Activated T-cell treated with anti-CD3 and anti-CD28 coated beads for 1 hour (primary cell): ENCODE results near the gene CNTNAP5.

Experiments
- DNase-seq: peaks from one replicate; pipeline ENCODE4 v3.0.0-alpha.2; 2020; ENCODE audit warnings: low read depth

The CNTNAP5 gene

DNA sequence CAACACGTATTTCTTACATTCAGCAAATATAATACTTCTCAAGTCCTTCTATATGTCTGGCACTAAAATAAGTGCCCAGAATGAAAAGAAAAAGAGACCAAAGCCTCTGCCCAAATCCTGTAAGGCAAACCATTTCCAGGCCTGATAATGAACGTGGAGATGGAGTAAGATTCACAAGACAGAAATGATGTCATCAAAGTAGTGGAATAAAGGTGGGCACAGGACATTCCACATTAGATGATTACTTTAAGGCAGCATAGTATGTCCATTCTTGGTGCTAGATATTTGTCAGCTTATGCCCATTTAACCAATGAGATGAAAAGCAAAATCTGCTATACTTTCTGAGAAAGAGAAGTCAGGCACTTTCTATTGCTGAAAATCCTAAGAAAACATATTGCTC is 38.5 kb downstream of the CNTNAP5 start:
- DNase-seq = no peak

DNA sequence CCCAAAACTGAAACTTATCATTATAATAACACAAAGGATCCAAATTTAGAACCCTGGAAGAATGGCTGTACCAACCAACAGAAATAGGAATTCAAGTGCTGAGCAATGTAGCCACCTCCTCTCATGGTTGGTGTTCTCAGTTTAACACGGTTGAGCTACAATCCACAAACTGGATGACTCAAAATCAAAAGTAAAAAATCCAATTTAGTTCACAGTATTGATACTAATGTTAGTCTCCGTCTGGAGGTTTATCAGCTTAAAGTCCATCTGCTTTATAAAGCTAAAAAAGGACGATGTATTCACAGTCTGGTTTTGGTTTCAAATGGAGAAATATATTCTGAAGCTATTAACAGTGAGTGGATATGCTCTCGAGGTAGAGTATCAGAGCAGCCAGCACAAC is 40.5 kb downstream of the CNTNAP5 start:
- no peak for DNase-seq

DNA sequence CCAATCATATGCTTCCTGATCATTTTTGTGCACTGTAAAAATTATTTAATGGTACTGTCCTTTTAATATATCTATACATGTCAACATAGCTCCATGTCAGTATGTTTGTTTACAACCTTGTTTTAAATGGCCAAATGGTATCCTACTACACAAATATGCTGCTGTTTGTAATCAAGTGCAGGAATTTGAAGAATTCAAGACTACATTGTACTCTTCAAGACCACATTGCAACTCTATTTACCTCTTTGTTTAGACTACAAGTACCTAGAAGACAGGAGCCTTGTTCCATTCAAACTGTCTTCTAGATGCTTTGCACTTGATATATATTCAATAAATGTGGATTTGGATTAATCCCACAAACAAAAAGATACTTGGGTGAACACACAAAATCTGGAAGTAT is 41.7 kb downstream of the CNTNAP5 start:
- no peak for DNase-seq

DNA sequence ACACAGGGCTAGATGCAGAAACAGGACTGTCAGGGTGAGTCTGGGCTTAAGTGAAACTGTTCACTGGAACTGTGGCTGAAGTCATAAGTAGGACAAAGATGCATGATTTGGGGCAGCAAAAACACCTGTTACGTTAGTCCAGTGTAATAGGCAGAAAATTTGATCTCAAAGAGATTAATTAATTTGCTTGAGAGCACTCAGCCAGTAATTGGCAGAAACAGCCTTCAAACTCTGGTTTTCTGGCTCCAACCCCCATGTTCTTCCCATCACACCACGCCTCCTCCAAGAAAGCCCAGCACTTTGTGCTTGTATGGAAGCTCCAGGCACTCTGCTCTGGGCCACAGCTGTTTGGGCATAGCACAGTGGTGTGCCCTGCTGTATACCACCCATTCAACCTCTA is 54.0 kb downstream of the CNTNAP5 start:
- no peak for DNase-seq

DNA sequence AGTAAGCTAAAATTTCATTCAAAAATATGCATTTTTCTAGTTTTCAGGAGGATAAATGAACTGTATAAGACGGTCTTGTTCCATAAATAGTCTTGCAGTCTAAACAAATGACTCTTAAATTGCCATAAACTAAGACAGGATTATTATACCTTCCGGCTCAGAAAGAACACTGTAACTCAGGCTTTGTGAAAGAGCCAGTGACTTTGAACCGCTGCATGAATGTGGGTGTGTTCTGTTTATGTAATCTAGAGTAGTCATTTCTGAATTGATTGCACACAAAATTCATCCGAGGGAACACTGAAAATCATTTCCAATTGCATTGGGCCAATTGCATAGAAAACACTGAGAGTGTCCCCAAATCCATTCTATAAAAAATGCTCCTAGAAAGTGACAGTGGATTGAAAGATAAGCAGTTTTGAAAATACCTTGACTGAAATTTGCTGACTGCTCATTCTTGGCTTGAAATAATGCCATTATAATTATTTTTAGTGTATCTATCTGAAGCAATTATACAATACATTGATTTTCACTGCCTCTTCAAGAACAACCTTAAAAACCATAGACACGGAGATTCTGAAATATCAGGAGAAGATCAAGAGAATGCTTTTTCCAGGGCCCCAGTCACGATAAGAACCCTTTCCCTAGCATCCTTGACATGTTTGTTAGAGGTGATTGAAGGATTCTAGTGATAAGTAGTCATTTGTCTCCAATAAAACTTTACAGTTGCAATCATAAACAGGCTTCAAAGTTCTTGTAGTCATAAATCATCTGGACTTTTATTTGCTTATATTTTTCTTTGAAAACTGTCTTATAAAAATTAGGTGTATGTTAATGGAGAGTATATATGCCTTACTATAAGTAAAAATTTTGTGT is 55.4 kb downstream of the CNTNAP5 start:
- DNase-seq = no peak

DNA sequence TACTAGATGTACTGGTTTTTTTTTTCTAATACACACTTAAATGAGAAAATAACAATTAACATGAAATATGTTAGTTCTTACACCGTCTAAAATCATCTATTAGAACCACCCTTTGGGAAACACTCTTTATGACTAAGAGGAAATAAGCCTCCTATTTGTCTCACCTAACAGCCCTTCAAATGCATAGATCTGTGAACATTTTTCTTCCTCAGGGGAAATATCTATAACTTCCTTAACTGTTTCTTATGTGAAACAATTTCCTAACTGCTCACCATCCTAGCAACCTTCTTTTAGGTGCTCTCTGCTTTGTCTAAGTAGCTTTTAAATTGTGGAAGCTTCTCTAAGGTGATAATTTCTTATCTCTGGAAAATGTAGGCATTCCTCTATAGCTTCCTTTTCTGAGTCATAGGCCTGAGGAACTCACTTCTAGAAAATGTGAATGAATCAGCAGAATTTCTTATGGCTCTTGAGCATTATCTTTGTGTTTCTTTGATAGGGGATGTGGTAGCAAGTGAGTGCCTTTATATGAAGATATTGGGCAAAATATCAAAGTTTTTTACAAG is 56.1 kb downstream of the CNTNAP5 start:
- no peak for DNase-seq

DNA sequence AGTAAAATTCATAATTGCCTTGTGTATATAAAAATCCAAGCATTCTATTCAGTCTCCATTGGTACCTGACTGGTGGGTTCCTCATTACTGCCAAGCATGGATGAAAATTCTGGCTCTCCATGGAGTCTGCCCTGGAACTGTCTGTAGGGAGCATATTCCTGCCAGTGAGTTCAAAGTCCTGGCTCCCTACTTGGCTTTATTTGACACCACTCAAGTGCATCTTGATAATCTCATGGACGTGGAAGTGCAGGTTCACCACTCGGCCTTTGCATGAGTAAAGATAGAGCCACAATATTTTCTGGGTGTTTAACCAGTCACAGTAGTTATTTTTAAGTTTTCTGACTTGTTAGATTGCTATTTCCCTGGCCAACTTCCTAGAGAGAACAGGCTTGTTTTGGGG is 63.5 kb downstream of the CNTNAP5 start:
- no peak for DNase-seq

DNA sequence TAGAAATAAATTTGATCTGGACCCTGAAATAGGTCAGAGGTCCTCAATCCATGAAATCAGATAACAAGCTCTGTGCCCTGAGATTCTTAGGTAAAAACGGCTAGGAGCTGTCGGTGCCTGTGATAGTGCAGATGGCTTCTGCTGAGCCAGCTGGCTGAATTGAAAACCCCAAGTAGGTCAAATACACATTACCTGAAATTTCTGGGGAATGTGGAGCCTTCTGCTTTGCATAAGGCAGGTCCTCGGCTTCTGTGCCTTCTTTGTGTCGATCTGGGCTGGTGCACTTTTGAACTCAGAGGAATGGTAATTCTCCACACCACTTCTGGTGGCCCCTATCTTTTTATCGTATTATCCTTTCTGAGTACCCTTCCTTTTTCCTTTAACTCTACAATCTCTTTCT is 66.6 kb downstream of the CNTNAP5 start:
- no peak for DNase-seq

DNA sequence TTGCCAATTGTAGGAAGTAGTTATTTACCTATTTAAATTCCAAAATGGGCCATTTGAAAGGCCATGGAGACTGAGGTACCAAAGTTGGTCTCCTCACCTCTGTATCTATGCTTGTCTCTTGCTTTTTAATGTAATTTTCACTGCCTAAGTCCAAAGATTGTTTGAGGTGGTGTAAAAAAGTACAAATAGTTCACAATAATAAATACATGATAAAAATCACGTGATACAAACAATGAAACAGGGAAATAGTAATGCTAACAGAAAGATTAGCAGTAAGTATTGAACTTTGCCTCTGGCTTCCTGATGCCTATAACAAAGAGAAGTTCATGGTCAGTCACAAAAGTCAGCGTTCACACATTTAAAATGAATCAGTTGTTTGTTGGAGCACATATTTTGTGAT is 67.6 kb downstream of the CNTNAP5 start:
- no peak for DNase-seq

DNA sequence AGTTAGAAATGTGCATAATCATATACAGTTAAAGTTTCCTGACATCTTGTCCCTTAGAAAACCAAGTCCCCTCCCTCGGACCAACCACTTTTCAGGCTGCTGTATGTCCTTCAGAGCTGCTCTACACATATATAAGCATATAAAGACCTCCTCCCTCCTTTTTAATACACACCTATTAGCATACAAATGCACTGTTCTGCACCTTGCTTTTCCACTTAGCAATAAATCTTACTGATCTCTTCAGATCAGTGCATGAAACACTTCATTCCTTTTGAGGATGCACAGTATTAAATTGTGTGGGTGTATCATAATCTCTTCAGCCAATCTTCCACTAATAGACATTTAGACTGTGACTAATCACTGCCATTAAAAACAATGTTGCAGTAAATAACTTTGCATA is 79.8 kb downstream of the CNTNAP5 start:
- no peak for DNase-seq

DNA sequence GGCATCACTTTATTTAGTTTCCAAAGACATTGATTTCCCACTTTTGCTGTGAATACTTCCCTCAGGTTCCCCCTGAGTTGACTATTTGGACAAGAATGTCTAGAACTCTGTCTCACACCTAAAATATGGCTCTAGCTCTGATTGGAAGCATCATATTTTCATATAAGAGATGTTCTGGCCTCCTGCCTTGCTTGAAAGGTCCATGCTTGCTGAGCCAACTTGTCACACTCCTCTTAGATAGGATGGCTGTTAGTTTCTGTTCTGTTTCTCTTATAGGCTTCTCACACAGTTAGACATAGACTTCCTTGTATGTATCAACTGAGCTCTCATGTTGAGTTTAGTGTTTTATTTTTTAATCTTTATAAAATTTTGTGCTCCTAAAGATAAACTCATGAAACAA is 87.1 kb downstream of the CNTNAP5 start:
- no peak for DNase-seq

DNA sequence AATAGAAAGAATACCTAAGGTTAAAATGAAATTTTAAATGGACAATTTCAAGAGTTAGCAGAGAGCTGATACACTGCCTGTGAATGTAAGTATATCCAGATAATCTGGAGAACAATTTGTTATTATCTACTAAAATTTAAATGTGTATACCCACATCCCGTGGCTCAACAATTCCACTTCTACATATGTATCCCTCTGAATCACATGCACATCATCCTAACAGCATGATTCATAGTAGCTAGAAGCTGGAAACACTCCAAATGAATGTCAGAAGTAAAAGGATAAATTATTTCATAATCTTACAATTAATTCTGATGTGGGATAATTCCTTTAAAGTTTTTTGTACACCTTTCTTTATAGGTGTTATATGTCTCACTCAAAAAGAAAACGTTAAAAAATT is 87.9 kb downstream of the CNTNAP5 start:
- DNase-seq = no peak

DNA sequence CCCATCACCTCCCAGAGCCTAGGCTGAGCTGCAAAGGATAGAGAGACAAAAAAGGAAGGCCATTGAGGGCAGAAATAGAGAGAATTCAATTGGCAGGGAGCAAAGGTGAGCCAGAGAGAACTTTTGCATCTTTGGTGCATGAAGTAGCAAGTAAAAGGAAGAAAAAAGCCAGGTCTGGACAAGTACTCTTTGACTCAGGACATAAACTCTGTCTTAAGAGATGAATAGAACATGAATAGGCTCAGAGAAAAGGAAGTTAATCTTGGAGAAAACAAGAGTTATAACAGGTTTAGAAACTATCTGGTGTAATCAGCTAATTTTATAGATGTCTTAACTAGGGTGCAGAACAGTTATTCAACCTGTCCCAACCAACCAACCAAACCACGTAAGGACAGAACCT is 95.2 kb downstream of the CNTNAP5 start:
- DNase-seq = no peak

DNA sequence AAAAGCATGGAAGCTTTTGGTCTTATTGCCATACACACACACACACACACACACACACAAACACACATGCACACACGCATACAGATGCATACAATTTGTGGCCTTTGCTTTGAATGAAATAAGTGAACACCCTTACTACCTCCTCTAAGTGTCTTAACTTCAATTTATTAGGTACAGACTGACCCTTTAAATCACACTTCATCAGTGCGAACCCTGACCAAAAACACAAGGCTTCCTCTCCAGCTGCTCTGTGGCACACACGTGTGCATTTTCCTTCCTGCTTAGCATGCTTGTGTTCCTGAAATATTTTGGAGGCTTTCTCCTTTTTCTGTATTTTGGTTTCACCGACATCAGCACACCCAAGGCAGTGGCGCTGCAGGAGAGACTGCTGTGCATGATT is 96.0 kb downstream of the CNTNAP5 start:
- DNase-seq = no peak

DNA sequence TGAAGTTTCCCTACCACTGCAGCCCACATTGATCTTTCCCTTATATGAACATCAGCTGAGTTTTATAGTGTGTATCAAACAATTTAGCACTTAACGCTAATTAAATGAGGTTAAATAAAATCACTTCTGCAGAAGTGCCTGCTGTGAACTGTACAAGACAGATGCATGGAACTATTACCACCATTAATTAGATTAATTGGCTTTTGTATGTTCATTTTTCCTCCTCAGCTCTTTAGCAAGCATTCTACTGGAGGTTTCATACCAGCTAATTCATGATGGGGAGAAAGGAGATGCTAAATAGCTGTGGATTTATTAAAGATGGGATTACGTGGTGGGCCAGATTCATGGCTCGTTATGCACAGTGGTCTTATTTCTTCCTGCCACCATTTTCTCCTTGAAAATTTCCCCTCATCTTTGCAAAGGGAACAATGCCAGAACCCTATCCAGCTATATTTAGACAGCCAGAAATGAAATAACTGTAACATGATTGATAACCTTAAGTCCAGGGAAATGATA is 96.7 kb downstream of the CNTNAP5 start:
- DNase-seq = no peak

DNA sequence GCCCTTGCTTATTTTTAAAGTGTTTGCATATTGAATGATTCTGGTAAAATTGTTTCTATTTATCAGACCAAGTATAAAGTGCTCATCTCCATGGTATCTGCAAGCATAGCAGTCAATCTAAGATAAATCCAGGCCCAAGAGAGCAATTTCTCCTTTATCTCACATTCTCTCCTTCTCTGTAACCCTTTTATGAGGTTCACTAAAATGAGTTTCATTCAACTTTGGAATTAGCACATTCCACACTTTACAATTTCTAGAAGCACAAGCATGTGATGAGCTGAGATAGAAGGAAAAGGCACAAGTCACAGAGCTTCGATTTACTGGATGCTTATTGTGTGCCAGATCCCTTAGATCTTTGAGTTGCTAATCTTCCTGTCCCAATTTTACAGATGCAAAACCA is 97.3 kb downstream of the CNTNAP5 start:
- DNase-seq = no peak

DNA sequence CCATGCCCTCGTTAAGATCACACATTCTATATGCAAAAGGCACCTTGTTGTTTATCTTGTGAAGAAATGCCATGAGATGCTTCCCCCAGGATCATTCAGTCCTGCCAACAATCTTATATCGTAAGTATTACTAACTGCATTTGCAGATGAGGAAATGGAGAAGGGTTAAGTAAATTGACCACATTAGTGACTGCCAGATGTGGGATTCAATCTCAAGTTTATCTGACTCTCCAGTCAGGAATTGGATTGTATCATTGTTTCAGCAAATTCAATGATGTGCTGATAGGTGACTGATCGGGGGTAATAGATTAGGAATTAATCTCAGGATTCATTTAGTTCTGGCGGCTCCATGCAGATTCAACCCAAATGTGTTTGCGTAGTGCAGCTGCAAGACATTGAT is 106.2 kb downstream of the CNTNAP5 start:
- DNase-seq = no peak

DNA sequence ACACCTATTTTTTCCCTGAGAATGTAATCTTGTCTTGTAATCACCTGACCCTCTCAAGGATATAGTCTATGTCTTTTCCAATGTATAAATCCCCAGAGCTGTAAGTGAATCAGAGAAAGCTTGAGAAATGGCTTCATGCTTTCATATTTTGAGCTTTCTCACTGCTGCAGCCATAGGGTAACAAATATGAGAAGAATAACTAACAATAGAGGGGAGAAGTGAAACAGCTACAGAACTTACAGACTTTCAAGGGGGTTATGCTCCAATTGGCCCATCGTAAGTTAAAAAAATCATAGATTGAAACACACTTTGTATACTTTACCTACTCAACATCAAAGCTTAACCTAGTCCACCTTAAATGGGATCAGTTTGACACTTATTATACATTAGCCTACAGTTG is 111.0 kb downstream of the CNTNAP5 start:
- DNase-seq = no peak

DNA sequence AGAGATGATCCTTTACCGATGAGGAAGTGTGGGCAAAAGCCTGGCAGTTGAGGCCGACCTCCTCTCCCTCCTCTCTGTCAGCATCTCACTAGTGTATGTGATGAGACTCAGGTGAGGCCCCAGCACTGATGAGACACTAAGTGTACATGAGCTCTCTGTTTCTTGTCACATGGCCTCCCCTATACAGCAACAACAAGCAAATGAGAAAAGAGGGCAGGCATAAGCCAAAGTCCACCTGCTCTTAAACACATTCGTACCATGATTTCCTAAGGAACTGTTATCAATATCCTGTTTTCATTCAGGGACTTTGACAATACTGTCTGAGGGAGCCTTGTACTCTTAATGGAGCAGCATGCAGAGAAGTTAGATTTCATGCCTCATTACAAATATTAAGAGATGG is 113.0 kb downstream of the CNTNAP5 start:
- no peak for DNase-seq

DNA sequence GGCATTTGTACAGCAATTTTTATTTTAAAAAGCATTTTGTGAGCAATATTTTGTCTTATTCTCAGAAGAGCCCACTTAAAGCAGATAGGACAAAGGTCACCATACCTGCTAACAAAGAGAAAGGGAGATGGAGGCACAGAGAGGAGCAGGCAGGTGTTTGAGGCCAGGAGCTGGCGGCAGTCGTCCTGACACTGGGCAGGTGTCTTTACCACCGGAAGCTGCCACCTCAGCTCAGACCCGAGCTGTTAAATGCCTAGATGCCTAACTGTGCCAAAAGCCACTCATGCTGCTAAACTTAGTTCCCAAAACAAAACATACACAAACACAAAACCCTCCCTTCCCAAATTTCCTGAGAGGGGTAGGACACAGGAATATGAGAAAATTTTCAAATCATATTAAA is 120.9 kb downstream of the CNTNAP5 start:
- no peak for DNase-seq

DNA sequence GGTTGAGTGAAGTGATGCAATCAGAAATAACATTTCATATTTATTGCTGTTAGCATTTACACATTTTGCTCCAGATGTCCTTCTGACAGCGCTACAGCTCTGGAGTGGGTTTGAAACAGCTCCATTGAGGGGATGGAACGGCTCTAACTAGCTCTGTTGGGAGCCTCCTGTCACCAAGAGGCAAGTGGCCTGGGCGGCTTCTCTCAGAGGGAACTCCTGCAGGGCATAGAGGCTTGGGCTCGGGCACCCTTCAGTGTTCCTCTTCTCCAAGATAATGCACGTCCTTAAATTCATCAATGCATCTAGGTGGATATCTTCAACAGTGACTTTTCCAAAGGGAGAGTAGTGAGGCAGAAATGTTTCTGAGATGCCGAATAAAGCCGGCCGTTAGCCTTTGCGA is 122.5 kb downstream of the CNTNAP5 start:
- no peak for DNase-seq

DNA sequence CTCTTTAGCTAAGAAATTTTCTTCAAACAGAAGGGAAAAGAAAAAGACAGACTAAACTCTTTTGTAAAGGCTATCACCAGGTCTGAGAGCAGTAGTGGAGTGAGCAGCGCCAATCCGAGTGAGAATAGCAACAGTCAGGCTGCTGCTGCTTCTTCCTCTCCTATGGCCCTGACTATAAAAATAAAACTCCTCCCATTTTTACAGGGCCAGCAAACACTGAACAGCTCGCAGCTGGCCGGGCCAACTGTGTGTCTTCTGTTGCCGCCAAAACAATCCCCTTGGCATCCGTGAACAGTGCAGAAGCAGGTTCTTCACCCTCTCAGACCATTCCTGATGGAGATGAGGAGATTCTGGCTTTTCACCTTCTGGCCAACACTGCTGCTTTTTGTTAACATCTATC is 124.5 kb downstream of the CNTNAP5 start:
- no peak for DNase-seq

DNA sequence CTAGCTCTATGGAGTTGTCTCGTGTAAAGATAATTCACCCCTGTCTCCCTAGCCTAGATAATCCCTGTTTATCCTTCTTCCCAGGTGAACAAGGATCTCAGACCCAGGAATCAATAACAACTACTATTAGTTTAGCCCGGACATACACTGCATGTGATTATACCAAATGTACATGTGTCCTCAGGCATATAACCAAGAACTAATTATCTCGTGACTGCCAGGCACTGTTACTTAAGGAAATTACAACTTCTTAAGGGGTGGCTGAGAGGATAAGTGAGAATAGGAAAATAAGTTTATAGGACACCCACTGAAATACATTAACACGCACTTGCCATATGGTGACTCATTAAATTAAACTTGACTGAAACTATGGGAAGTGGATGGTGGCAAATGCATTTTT is 126.6 kb downstream of the CNTNAP5 start:
- DNase-seq = no peak

DNA sequence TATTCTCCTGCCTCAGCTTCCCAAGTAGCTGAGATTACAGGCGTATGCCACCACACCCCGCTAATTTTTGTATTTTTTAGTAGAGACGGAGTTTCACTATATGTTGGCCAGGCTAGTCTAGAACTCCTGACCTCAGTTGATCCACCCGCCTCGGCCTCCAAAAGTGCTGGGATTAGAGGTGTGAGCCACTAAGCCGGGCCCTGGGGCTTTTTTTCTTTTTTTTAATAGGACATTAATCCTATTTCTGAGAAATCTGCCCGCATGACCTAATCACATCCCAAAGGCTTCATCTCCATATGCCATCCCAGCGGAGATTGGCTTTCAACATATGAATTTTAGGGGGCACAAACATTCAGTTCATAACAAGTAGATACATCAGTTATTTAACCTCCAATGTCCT is 128.6 kb downstream of the CNTNAP5 start:
- DNase-seq = no peak
